Ascending aorta (tissue), 2 donors: ENCODE results near the gene PHLDA3. TPM values are rescaled to one million over a fixed set of nuclear protein-coding genes. Genes with fewer than 3 reads are reported as not detected.

Source experiments
- DNase-seq, 2 donors: peaks; one replicate each; pipeline ENCODE4 v3.0.0-alpha.2; 2019; ENCODE audit warnings: low spot score in 2 of 2
- H3K27ac ChIP-seq, 2 donors: fragments of 200-600 bp; sonication (generic); one replicate each; pipeline ENCODE4 v1.5.1; 2016 to 2017; ENCODE audit warnings: mild to moderate bottlenecking in 1 of 2
- H3K27me3 ChIP-seq: fragments of 200-600 bp; sonication (generic); one replicate; pipeline ENCODE4 v1.5.1; 2017
- H3K36me3 ChIP-seq, 2 donors: fragments of 200-600 bp; sonication (generic); one replicate each; pipeline ENCODE4 v1.5.1; 2016
- H3K4me1 ChIP-seq, 2 donors: fragments of 200-600 bp; sonication (generic); one replicate each; pipeline ENCODE4 v1.5.1; 2016 to 2017; ENCODE audit warnings: mild to moderate bottlenecking in 1 of 2
- H3K4me3 ChIP-seq, 2 donors: fragments of 200-600 bp; sonication (generic); one replicate each; pipeline ENCODE4 v1.5.1; 2016 to 2017; ENCODE audit warnings: mild to moderate bottlenecking in 1 of 2
- H3K9me3 ChIP-seq, 2 donors: fragments of 200-600 bp; sonication (generic); one replicate each; pipeline ENCODE4 v1.5.1; 2016
- intact Hi-C: fragments of 100-400 bp; cut with DNase I; formaldehyde crosslinking; loops from one replicate; pipeline ENCODE4 v1.15.1; 2023
- total RNA-seq: library from RNA; depleted of rRNA; stranded (reverse); fragments of >200 nt; gene quantifications from one replicate; pipeline ENCODE4 v1.1.0, GENCODE V29; 2016
- TF ChIP-seq, protein P1 (sequence below), 3 experiments: fragments of 200-600 bp in 2 of 3; fragments of 450-650 bp in 1 of 3; sonication (generic) in 2 of 3; IDR thresholded peaks; one replicate each; pipeline ENCODE4 v1.5.1; 2016 to 2019; ENCODE audit warnings: antibody characterized with exemption in 3 of 3, mild to moderate bottlenecking in 1 of 3, moderate library complexity in 1 of 3

PHLDA3 gene
- total RNA-seq, 1 donor from 2014 or later, result 111 TPM

DNA sequence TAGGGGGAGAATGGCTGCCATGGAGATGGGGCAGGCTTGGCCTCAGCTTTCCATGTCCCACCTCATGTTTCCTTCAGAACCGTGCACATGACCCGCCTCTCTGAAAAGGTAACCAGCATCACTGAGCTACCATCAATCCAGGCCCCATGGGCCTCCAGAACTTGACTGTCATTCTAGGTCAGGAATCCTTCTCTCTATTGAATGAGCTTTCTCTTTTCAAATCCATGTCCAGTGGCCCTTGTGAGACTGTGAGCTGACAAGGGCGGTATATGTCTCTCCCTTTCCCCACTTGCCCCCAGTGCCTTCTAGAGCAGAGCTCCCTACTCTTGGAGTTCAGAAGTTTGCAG lies 33.5 kb upstream of the PHLDA3 start:
- intact Hi-C loops, result no loop called here
- TF ChIP-seq, protein P1, sequence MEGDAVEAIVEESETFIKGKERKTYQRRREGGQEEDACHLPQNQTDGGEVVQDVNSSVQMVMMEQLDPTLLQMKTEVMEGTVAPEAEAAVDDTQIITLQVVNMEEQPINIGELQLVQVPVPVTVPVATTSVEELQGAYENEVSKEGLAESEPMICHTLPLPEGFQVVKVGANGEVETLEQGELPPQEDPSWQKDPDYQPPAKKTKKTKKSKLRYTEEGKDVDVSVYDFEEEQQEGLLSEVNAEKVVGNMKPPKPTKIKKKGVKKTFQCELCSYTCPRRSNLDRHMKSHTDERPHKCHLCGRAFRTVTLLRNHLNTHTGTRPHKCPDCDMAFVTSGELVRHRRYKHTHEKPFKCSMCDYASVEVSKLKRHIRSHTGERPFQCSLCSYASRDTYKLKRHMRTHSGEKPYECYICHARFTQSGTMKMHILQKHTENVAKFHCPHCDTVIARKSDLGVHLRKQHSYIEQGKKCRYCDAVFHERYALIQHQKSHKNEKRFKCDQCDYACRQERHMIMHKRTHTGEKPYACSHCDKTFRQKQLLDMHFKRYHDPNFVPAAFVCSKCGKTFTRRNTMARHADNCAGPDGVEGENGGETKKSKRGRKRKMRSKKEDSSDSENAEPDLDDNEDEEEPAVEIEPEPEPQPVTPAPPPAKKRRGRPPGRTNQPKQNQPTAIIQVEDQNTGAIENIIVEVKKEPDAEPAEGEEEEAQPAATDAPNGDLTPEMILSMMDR (IDR thresholded peaks at IDR 0.05), result no peak
- Histone ChIP-seq H3K27me3 (no peaks in the 10 kb centered on the region), H3K27ac (peak overlapping the region; percentile 93 to 99), H3K9me3 (no peaks in the 10 kb centered on the region), H3K4me1 (peaks cover 39 to 63% of the 10 kb centered on the region in 2 donors), H3K36me3 (peaks cover 7 to 28% of the 10 kb centered on the region in 2 donors), H3K4me3 (peak overlapping the region; percentile 17 to 71)
- DNase-seq, result no peak

DNA sequence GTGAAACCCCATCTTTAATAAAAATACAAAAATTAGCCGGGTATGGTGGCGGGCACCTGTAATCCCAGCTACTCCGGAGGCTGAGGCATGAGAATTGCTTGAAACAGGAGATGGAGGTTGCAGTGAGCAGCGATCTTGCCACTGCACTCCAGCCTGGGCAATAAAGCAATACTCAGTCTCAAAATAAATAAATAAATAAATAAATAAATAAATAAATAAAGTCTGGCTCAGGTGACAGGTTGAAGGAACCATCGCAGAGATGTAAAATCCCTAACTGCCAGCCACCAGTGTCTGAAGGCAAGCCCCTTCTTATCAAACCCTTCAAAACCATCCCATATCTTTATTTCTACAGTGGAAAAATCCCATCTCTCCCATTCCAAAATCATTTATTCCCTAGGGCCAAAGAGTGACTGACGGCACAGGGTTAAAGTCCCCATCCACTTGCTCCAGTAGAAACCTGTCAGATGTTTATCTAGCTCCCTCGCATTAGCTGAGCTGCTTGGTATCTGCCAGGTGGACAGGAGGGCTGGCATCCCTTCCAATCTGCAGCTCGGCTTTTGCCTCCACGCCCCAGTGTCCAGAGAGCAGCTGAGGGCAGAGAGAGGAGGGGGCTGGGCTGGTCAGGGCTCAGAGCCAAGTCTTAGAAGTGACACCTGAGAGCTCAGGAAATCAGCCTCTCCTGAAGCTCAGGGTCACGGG lies 33.0 kb upstream of the PHLDA3 start:
- Histone ChIP-seq H3K4me3 (peak overlapping the region; percentile 17 to 71), H3K27ac (peak overlapping the region; percentile 93 to 99), H3K27me3 (no peaks in the 10 kb centered on the region), H3K36me3 (peaks cover 7 to 30% of the 10 kb centered on the region in 2 donors), H3K4me1 (peaks cover 39 to 64% of the 10 kb centered on the region in 2 donors), H3K9me3 (no peaks in the 10 kb centered on the region)
- TF ChIP-seq, protein P1 (IDR thresholded peaks at IDR 0.05), result no peak
- DNase-seq, result no peak
- intact Hi-C loops, result no loop called here

DNA sequence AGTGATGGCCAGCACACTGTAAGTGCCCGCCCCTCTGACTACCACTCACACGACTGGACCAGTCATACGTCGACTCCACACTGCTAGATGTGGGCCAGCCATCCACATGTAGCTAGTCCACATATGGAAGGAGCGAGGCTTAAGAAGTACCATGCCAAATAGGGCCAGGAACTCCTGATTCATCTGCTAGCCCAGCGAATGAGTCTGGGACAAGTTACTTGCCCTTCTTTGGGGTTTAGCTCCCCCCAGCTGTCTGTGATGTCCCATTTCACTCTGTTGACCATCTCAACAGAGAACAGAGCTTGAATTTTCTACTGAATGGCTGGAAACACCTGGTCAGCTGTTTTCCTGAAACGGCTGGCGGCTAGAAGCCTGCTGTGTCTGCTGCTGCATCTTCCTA lies 32.2 kb upstream of the PHLDA3 start:
- Histone ChIP-seq H3K27ac (peak overlapping the region; percentile 93 to 99), H3K36me3 (peaks cover 7 to 30% of the 10 kb centered on the region in 2 donors), H3K9me3 (no peaks in the 10 kb centered on the region), H3K4me1 (peaks cover 43 to 72% of the 10 kb centered on the region in 2 donors), H3K27me3 (no peaks in the 10 kb centered on the region), H3K4me3 (peak overlapping the region; percentile 35 to 71)
- intact Hi-C loops, result no loop called here
- TF ChIP-seq, protein P1 (IDR thresholded peaks at IDR 0.05), result no peak
- peak in 1 of 2 donors; percentile 81 for DNase-seq

DNA sequence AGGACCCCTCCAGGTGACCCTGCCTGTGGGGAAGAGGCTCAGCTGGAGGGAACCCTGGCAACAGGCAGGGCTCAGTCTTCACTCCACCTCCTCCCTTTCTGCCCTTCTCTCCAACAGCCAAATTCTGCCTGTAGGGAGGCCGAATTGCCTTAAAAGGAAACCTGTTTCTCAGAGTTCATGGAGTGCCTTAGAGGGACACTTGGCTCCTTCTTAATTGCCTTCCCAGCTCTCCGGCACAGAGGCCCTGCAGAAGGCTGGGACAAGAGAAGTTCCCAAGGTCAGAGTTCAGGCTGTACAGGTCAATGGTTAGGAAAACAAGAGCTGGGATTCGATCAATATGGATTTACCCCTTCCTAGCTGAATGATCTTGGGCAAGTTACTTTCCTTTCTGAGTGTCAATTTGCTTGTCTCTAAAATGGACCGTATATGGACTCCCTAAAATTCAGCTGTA lies 31.7 kb upstream of the PHLDA3 start:
- H3K36me3 ChIP-seq, result peaks cover 7 to 34% of the 10 kb centered on the region in 2 donors
- intact Hi-C loops, result no loop called here
- TF ChIP-seq, protein P1 (IDR thresholded peaks at IDR 0.05), result no peak
- peak overlapping the region; percentile 93 to 99 for H3K27ac ChIP-seq
- no peaks in the 10 kb centered on the region for H3K27me3 ChIP-seq
- H3K4me1 ChIP-seq, result peaks cover 48 to 76% of the 10 kb centered on the region in 2 donors
- no peaks in the 10 kb centered on the region for H3K9me3 ChIP-seq
- DNase-seq, result peak in 1 of 2 donors; percentile 78
- H3K4me3 ChIP-seq, result peak overlapping the region; percentile 35 to 71

DNA sequence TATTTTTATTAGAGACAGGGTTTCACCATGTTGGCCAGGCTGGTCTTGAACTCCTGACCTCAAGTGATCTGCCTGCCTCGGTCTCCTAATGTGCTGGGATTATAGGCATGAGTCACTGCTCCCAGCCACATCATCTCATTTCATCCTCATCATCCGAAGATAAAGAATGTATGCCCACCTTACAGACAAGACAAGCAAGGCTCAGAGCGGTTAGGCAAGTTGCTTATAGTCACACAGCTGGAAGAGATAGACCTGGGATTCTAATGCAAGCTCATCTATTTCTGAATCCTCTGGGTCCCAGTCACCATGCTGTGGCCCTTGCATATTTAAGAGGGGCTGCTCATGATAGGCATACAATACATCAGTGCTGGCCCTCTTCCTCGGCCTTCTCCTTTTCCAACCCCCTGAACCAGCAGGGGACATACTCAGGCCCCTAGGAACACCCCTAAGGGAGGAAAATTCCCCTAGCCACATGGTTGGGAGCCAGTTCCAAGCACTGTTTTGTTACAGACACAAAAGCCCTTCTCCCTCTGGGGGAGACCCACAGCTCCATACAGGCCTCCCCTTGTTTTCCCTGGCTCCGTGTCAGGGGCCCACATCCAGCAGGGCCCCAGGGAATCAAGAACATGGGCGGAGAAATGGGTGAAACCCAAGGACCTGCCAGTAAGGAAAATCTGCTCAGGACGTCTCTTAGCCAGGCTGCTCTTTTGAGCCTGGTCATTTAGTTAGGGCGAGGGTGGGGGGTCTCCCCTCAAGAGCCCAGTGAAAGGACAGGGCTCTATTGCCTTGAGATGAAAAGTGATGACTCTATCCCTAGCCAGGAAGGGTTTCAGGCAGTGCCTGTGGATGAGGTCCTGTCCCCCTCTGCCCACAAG lies 31.0 kb upstream of the PHLDA3 start:
- Histone ChIP-seq H3K4me1 (peaks cover 54 to 83% of the 10 kb centered on the region in 2 donors), H3K4me3 (peak overlapping the region; percentile 35 to 71), H3K36me3 (peaks cover 14 to 40% of the 10 kb centered on the region in 2 donors), H3K27ac (peak overlapping the region; percentile 93 to 99), H3K27me3 (no peaks in the 10 kb centered on the region), H3K9me3 (no peaks in the 10 kb centered on the region)
- TF ChIP-seq, protein P1 (IDR thresholded peaks at IDR 0.05), result no peak
- DNase-seq, result peak in 1 of 2 donors; percentile 77
- intact Hi-C loops, result loop anchor here (2.0 kb wide), 1 partner anchor 17 kb away; no protein-coding TSS in a partner anchor
